EH (cell line): ENCODE data around the gene SLC26A8.
A peak's percentile ranks its signal among the peaks of the same experiment; 100 is the strongest.
"Not testable (repeated sequence)": the region's sequence is repeated elsewhere in the genome, so short reads cannot be mapped to it uniquely, and the experiment has no call there.

ENCODE experiments used
- DNase-seq: peaks from one replicate; pipeline ENCODE4 v3.0.0-alpha.2; 2015; ENCODE audit warnings: low read depth

Gene SLC26A8

GRCh38 chr6:35909571-35909970 is 114.9 kb downstream of the SLC26A8 start:
- not testable (repeated sequence) for DNase-seq

GRCh38 chr6:35908753-35909401 is 115.6 kb downstream of the SLC26A8 start:
- not testable (repeated sequence) for DNase-seq

DNA sequence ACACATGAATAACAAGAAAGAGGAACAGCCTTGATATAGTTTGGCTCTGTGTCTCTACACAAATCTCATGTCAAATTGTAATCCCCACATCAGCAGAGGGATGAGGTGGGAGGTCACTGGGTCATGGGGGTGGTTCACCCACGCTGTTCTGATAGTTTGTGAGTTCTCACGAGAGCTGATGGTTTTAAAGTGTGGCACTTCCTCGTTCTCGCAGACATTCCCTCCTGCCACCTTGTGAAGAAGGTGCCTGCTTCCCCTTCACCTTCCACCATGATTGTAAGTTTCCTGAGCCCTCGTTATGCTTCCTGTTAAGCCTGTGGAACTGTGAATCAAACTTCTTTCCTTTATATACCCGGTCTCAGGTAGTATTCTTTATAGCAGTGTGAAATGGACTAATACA is 116.7 kb downstream of the SLC26A8 start:
- no peak for DNase-seq

GRCh38 chr6:35906499-35906846 is 118.0 kb downstream of the SLC26A8 start:
- DNase-seq = peak; percentile 9

DNA sequence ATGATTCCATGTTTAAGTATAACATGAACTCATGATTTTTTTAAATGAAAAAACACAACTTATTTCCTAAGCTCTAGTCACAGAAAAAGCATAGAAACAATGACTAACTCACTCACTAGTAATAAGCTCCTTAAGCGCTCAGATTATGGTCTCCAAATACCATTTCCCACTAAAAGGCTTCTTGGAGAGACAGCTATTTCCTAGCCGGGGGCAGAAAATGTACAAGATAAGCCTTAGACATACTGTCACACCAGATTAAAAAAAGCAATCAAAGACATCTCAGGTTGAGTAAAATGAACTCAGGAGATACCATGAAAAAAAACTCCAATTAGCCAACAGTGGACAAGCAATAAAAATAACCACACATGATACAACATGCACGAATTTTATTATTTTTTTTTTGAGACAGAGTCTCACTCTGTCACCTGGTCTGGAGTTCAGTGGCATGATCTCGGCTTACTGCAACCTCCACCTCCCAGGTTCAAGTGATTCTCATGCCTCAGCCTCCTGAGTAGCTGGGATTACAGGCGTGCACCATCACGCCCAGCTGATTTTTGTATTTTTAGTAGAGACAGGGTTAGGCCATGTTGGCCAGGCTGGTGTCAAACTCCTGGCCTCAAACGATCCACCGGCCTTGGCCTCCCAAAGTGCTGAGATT is 118.5 kb downstream of the SLC26A8 start:
- peak; percentile 41 for DNase-seq

- DNase-seq = no peak
Observed at GRCh38 chr6:35905141-35905785, 119.2 kb downstream of the SLC26A8 start.

DNA sequence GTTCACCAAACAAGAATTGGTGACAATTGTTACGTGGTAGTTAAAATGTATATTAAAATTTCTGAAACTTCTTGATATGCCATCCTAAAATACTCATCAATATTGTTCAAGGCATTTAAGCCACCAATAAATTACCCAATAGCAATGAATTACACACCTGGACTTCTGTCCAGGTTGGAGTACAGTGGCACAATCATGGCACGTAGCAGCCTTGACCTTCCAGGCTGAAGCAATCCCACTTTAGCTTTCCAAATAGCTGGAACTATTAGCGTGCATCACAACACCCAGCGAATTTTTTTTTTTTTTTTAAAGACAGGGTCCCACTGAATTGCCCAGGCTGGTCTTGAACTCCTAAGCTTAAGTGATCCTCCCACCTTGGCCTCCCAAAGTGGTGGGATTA is 120.8 kb downstream of the SLC26A8 start:
- DNase-seq = no peak

DNA sequence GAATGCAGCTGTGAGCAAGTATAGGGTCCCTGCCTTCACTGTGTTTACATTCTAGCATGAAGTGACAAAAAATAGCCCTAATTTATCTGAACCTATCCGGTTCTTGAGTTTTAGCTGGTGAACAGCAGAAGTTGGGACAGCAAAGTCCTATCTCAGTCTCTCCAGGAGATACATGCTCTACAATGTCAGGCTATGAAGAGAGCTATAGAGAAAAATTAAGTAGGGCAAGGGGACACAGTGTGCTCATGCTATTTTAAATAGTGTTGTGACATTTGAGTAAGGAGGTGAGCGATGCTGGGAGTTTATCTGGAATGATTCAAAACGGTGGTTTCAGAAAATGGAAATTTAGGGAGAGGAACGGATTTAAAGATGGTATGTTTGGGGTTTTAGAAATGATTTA is 124.0 kb downstream of the SLC26A8 start:
- DNase-seq = no peak

GRCh38 chr6:35898003-35898402 is 126.4 kb downstream of the SLC26A8 start:
- DNase-seq = no peak

GRCh38 chr6:35897486-35897885 is 127.0 kb downstream of the SLC26A8 start:
- DNase-seq = no peak

GRCh38 chr6:35897036-35897435 is 127.4 kb downstream of the SLC26A8 start:
- DNase-seq = no peak

DNA sequence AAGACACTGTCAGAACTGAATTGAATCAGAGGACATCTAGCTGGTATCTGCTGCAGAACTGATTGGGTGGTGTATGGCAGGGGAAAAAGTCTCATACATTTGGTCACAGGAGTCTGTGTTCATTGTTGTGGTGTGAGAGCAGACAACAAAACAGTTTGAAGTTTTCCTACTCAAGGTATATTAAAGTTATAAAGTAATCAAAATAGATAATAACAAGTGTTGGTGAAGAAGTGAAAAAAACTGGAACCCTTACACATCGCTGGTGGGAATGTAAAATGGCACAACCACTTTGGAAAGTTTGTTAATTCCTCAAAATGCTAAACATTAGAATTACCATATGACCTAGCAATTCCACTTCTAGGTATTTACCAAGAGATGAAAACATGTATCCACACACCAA is 128.2 kb downstream of the SLC26A8 start:
- DNase-seq = no peak

DNA sequence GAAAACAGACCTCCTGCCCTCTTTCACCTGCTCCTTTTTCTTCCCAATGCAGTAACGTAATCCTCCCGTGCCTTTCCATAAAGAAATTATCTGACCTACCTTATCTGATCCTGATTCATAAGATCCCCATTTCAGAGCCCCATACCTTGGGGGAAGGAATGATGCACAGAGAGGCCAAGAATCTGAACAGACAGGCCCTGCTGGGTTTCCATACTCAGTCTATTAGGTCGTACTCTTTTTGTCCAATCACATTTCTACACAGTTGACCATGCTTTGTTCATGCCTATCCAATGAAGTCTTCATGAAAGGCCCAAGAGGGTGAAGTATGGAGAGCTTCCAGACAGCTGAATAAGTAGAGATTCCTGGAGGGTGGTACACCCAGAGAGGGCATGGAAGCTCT is 128.9 kb downstream of the SLC26A8 start:
- no peak for DNase-seq

DNA sequence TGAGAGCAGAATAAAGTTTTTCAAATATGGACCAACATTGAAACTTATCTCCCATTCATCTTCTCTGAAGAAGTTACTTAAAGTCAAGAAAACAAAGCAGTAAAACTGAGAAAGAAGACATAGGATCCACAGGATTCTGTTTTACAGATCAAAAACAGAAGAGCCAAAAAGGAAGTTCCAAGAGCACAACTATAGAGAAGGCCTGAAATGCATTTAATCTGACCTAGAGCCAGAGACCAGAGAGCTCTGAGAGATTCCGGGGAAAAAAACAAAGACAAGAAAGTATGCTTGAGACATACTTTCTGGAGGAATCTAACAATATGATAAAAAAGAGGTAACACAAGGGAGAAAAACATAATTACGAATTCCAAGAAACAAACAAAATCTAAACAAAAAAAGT is 129.7 kb downstream of the SLC26A8 start:
- no peak for DNase-seq
